ENCODE data around the gene HSPA14.
"Not testable (repeated sequence)": the region's sequence is repeated elsewhere in the genome, so short reads cannot be mapped to it uniquely, and the experiment has no call there.

HSPA14 gene, protein sequence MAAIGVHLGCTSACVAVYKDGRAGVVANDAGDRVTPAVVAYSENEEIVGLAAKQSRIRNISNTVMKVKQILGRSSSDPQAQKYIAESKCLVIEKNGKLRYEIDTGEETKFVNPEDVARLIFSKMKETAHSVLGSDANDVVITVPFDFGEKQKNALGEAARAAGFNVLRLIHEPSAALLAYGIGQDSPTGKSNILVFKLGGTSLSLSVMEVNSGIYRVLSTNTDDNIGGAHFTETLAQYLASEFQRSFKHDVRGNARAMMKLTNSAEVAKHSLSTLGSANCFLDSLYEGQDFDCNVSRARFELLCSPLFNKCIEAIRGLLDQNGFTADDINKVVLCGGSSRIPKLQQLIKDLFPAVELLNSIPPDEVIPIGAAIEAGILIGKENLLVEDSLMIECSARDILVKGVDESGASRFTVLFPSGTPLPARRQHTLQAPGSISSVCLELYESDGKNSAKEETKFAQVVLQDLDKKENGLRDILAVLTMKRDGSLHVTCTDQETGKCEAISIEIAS

DNA sequence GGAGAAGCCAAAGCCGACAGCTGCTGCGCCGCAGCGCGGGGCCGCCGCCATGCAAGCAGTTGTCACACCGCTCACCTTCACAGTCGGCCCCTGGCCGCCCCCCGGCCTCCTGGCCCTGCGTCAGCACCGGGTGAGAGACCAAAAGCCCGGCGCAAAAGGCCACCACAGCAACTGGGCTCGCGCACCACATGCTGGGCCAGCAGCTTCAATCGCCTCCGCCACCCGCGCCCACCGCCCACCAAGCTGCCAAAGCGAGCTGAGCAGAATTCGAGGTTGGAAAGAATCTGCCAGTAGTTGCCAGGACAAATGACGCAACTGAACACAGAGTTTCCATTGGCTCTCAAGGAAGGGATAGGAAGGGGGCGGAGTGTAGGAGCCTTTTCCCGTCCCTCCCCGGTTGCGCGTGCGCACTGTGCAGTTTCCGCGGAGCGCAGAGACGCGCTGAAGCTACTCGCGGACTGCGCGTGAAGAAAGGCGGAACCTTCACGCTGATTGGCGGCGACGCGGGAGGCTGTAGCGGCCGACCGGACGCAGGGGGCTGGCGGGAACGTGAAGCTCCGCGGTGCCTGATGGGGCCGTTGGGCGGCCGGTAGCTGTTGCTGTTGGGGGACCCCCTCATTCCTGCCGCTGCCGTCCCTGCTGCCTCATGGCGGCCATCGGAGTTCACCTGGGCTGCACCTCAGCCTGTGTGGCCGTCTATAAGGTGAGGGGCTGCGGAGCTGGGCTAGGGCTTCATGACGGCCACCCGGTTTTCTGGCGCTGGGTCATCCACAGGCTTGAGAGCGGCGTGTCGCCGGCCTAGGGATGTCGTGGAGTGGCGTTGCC is at the start of gene HSPA14, which contains the start of the genes CDNF and MSANTD7:
HSPA14 (plus strand) TSS at position 550 of the 825 bp plus-strand sequence; CDS start at position 647, 97 bp downstream.
CDNF (minus strand) TSS at position 281 of the 825 bp plus-strand sequence; CDS start at position 190, 91 bp downstream.
MSANTD7 (plus strand) TSS at position 550 of the 825 bp plus-strand sequence. CDS start 3,979 bp downstream, outside the sequence.
- DNase-seq (ENCODE audit: low read depth, low spot score), result peak; percentile 93
- H3K27ac ChIP-seq, result peak within 1 kb of the TSS; percentile 61

DNA sequence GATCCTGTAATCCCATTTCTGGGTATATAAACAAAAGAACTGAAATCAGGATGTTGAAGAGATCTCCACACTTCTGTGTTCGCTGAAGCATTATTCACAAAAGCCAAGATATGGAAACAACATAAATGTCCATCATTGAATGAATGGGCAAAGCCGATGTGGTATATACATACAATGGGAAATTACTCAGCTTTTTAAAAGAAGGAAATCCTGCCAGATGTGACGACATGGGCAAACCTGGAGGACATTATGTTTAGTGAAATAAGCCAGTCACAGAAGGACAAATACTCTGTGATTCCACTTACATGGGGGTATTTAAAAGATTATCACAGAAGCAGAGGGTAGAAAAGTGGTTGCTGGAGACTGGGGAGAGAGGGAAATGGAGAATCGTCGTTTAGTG is 39.5 kb upstream of the HSPA14 start:
- H3K27ac ChIP-seq, result no peak overlapping the region
- DNase-seq (ENCODE audit: low read depth, low spot score), result no peak

DNA sequence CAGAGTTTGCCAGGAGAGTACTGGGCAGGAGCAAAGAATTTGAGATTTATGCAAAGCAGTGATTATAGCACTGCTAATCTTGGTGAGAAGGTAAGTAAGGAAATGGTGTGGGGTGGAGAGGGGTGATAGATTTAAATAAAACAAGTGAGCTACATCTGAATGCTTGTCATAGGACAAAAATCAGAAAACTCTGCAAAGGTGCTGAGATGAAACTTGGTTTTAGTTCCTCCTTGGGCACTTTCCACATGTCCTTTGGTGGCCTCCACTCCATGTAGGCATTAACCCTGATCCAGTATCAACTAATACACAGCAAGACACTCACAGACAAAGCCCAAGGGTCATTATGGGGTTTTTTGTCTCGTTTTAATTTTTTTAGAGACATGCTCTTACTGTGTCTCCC is 37.7 kb upstream of the HSPA14 start:
- no peak overlapping the region for H3K27ac ChIP-seq
- no peak for DNase-seq (ENCODE audit: low read depth, low spot score)

DNA sequence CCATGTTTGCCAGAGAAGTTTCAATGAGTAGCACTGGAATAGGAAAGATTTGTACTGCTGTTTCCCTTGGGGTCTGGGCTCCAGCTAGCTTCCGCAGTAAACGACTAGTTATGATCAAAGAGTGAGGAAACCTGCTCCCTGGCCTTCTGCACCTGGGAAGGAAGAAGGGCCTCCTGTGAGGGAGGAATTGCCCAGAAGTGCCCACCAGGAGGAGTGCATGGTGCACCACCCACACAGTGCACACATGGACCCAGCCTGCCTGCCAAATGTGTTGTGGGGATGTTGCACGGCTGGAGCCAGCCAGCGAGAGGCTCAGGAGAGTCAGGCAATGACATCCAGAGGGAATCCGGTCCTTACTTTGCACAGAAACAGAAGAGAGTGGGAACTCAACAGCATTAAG is 36.4 kb upstream of the HSPA14 start:
- DNase-seq (ENCODE audit: low read depth, low spot score), result no peak

DNA sequence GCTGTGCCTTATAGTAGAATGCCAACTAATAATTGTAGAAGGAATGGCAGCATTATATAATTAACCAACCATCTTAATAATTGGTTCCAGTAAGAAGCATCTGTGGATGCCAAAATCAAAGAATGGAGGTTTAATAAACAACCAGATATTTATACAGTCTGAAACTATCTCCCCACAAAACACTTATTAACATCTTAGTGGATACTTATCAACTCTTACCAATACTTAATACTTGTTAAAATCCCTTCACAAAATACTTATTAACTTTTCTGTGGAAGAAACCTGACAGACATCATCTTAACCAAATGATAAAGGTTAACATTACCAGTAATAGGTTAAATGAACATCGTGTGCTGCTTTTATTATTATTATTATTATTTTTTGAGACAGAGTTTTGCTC is 34.3 kb upstream of the HSPA14 start:
- no peak overlapping the region for H3K27ac ChIP-seq
- DNase-seq (ENCODE audit: low read depth, low spot score), result no peak

More for the DNA sequence above, 36.4 kb upstream of the HSPA14 start:
- no peak overlapping the region for H3K27ac ChIP-seq

DNA sequence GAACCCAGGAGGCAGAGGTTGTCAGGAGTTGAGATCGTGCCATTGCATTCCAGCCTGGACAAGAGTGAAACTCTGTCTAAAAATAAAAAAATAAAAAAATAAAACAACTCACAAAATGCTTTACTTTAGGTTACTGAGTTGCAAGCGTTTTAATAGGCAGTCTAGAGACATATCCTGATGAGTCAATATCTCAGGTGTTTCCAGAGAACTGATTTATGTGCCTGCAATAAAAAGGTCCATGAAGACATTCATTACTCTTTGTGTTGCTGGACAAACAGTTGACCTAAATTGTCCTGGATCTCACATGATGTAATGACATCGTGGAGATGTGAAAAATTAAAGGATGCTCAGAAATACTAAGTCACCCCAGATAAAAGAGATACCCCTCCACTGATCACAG is 31.8 kb upstream of the HSPA14 start:
- H3K27ac ChIP-seq, result no peak overlapping the region
- DNase-seq (ENCODE audit: low read depth, low spot score), result no peak

DNA sequence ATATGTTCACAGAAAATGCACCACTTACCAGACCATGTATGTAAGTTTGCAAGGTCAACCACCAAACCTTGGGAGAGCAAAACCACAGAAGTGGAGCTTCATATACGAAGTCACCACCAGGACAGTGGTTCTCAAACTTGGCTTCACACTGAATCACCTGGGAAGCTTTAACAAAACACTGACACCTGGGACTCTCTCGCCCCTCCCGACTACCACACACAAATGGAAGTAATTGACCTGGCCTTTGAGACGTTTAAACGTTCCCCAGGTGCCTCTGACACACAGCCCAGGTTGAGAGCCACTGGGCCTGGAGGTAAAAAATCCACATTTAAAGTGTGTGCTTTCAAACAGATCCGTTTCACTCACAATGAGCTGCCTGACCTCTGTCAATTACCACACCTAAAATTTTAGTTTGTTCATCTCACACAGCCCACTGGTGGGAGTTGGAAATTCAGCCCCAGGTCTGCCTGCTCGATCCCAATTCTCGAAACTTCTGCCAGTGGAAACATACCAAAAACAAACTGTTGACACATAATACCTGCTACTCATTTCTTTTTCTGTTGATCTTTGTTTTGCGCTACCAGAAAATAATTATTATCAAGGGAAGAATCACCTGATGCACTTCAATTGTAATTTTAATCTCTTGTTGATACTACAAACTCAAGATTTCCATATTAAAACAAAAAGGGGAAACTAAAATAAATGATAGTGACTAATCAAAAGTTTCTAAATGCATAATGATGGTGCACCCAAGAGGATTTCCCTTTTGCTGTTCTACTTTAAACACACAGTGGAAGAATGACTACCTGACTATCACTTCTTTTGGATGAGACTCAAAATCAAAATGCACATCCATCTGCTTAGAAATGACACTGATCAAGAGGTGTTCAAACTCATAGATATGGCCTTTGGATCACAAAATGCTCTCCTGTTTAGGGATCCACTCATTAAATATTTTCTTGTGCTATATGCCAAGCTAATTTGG is 26.8 kb upstream of the HSPA14 start:
- no peak overlapping the region for H3K27ac ChIP-seq
- DNase-seq (ENCODE audit: low read depth, low spot score), result no peak

DNA sequence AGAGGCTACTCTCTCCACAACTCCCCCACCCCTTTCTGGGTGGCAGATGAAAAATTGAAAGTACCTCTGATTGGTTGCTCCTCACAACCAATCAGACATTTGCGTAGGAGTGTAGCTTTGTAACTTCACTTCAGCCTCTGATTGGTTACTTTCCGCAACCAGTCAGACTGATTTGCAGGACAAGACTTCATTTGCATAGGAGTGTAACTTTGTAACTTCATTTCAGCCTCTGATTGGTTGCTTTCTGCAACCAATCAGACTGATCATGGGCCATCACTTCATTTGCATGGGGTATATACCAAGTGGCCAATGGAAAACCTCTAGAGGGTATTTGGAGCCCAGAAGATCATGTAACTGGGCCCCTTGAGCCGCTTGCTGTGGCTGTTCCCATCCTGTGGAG is 25.8 kb upstream of the HSPA14 start:
- DNase-seq (ENCODE audit: low read depth, low spot score), result no peak
- H3K27ac ChIP-seq, result no peak overlapping the region

DNA sequence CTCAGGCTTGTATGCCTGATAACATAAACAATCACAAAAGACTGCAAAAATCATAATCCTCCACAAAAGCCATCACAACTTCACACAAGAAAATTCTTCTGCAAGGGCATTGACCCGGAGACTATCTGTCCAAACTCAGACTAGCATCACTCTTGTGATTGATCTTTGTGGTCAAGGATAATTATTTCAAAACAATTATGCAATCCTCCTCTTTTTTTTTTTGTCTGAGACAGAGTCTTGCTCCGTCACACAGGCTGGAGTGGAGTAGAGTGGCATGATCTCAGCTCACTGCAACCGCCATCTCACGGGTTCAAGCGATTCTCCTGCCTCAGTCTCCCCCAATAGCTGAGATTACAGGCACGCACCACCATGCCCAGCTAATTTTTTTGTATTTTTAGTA is 22.4 kb upstream of the HSPA14 start:
- H3K27ac ChIP-seq, result no peak overlapping the region
- DNase-seq (ENCODE audit: low read depth, low spot score), result no peak

DNA sequence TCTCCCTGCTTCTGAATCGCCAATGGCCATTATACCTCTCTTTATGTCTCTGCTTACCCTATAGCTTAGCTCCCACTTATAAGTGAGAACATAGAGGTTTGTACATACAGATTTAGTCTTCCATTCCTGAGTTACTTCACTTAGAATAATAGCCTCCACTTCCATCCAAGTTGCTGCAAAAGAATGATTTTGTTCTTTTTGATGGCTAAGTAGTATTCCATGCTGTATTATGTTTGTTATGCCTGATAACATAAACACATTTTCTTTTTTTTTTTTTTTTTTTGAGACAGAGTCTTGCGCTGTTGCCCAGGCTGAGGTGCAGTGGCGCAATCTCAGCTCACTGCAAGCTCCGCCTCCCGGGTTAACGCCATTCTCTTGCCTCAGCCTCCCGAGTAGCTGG is 21.4 kb upstream of the HSPA14 start:
- H3K27ac ChIP-seq; DNase-seq (ENCODE audit: low read depth, low spot score): not testable (repeated sequence)

DNA sequence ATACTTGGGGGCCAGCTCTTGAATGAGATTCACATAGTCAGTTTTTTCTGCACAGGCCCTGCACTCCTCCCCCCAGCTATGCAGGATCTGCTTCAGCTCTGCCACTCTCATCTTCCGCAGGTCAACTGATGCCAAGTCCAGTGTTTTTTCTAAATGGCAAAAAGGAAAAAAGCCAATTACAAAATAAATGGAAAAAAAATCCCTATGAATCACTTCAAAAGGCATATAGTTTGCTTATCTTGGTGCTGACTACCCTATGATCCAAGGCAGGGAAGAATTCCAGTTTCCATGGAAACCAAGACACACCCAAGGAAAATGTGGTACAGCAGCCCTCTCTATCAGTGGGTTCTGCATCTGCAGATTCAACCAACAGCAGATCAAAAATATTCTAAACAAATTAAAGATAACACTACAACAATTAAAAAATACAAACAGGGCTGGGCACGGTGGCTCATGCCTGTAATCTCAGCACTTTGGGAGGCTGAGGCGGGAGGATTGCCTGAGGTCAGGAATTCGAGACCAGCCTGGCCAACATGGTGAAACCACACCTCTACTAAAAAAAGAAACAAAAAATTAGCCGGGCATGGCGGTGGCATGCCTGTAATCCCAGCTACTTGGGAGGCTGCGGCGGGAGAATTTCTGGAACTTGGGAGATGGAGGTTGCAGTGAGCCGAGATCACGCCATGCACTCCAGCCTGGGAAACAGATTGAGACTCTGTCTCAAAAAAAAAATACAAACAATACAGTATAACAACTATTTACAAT is 17.9 kb upstream of the HSPA14 start:
- no peak overlapping the region for H3K27ac ChIP-seq
- no peak for DNase-seq (ENCODE audit: low read depth, low spot score)

DNA sequence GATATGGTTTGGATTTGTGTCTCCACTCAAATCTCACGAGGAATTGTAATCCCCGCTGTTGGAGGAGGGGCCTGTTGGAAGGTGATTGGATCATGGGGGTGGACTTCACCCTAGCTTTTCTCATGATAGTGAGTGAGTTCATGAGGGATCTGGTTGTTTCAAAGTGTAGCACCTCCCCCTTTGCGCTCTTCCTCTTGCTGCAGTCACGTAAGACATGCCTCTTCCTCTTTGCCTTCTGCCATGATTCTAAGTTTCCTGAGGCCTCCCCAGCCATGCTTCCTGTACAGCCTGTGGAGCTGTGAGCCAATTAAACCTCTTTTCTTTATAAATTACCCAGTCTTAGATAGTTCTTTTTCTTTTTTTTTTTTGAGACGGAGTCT is 17.3 kb upstream of the HSPA14 start:
- no peak for DNase-seq (ENCODE audit: low read depth, low spot score)
- no peak overlapping the region for H3K27ac ChIP-seq

DNA sequence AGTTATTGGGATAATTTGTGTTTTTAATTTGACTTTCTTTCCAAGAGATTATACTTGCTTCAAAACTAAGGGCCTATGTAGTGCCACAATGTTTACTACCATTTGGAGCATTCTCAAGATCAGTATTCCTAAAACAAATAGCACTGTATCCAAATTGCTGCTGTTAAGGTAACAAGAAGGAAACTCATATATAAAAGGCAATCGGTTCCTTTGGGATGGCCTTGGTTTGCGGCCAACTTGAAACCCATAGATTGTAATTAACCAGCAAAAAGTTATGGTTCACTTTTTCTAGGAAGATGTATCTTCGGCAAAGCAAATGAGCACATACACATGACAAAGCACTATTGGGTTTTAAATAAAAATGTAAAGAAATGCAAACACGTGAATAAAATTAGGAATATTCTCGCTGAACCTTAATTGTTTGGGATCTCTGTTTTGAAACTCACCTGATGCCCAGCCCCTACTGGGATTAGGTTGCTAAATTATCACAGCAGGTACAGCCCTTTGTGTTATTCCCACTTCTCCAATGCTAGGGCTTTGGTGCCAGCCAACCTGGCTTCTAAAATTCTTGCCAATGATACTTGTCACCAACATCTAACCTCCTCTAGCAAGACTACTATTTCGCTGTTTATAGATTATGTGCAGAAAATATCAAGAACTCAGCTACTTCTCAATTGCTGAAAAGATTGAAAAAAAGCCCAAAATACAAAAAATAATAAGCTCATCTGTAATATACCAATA is 16.3 kb upstream of the HSPA14 start:
- H3K27ac ChIP-seq, result no peak overlapping the region
- DNase-seq (ENCODE audit: low read depth, low spot score), result no peak

DNA sequence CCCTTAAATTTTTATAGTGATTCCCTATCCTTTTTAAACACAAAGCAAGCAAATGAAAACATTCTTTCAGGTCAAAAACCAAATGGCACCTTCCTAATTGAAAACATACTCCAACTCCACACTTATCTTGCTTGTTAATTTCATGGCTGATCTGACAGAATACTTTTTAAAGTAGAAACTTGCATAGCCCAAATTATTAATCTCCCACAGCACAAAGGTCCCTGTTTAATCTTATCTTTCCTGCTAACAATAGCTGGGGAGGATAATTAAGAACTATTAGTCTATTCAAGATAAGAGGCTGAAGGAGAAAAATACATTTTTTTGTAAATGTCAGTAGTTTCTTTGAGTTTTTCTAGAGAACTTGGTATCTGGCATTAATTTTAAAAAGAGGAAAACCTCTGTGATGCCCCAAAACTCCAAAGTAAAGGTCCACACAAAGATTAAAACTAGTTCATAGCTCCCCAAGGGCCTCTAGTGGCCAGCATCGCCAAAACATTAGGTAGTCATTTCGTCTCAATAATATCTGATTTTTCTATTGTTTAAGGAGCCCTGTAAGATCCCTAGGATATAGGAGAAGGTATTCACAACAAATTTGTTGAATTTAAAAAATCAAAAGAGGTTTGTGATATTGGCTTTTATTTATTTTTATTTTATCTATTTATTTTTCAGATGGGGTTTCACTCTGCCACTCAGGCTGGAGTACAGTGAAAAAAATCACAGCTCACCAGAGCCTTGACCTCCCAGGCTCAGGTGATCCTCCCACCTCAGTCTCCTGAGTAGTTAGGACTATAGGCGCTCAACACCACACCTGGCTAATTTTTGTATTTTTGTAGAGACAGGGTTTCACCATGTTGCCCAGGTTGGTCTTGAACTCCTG is 15.0 kb upstream of the HSPA14 start:
- no peak for DNase-seq (ENCODE audit: low read depth, low spot score)
- no peak overlapping the region for H3K27ac ChIP-seq

DNA sequence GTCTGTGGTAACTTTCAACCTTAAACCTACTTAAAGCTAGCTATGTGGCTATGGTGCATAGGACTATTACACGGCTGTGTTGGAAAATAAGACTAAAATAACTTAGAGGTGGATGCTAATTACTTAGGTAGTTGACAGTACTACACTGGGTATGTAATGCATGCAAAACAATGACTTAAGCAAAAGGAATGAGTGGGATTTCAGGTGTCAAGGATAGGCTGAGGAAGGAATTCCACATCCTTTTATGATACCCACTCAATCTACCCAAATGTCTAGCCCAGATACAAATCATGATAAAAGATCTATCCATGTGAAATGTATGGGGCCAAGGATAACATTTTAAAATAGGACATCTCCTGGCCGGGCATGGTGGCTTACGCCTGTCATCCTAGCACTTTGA is 14.1 kb upstream of the HSPA14 start:
- no peak for DNase-seq (ENCODE audit: low read depth, low spot score)
- H3K27ac ChIP-seq, result no peak overlapping the region

DNA sequence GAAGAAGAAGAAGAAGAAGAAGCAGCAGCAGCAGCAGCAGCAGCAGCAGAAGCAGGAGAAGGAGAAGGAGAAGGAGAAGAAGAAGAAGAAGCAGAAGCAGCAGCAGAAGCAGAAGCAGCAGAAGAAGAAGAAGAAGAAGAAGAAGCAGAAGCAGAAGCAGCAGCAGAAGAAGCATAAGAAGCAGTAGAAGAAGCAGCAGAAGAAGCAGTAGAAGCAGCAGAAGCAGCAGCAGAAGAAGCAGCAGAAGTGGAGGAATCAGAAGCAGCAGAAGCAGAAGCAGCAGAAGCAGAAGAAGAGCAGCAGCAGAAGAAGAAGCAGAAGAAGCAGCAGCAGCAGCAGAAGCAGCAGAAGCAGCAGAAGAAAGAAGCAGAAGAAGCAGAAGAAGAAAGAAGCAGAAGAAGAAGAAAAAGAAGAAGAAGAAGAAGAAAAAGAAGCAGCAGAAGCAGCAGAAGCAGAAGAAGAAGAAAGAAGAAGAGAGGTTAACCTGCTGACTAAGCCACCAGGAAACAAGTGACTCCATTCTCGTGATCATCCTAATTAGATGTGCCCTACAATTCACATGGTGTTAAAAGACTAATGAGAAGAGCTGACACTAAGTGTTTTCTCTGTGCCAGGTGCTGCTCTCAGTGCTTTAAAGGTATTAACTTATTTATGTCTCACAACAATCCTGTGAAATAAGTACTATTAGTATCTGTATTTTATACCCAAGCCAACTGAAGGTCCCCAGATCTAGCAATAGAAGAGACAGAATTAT is 11.9 kb upstream of the HSPA14 start:
- no peak for DNase-seq (ENCODE audit: low read depth, low spot score)
- H3K27ac ChIP-seq, result no peak overlapping the region

DNA sequence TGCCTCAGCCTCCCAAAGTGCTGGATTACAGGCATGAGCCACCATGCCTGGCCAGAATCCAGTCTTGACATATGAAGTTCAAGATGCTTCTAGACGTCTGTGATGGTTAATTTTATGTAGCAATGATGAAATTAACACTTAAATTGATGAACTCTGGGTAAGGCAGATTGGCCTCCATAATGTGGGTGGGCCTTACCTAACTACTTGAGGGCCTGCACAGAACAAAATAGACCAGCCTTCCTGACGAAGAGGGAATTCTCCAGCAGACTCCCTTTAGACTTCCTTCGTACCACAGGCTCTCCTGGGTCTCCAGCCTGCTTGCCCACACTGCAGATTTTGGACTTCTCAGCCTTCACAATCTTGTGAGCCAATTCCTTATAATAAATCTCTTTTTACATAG is 5.0 kb upstream of the HSPA14 start:
- H3K27ac ChIP-seq, result no peak overlapping the region
- DNase-seq (ENCODE audit: low read depth, low spot score), result no peak

Data from epithelial cell of prostate (primary cell).